Measurements from ENCODE around the gene MARCHF2. TPM values are rescaled to one million over a fixed set of nuclear protein-coding genes. Genes with fewer than 3 reads are reported as not detected.

MARCHF2 gene
- total and polyA plus RNA-seq, 9 of the 15 experiments (the other 6 are each of a cell fraction or from before 2014, with no cell fraction given) = 0.39 to 6.4 (median 2.2) TPM

DNA sequence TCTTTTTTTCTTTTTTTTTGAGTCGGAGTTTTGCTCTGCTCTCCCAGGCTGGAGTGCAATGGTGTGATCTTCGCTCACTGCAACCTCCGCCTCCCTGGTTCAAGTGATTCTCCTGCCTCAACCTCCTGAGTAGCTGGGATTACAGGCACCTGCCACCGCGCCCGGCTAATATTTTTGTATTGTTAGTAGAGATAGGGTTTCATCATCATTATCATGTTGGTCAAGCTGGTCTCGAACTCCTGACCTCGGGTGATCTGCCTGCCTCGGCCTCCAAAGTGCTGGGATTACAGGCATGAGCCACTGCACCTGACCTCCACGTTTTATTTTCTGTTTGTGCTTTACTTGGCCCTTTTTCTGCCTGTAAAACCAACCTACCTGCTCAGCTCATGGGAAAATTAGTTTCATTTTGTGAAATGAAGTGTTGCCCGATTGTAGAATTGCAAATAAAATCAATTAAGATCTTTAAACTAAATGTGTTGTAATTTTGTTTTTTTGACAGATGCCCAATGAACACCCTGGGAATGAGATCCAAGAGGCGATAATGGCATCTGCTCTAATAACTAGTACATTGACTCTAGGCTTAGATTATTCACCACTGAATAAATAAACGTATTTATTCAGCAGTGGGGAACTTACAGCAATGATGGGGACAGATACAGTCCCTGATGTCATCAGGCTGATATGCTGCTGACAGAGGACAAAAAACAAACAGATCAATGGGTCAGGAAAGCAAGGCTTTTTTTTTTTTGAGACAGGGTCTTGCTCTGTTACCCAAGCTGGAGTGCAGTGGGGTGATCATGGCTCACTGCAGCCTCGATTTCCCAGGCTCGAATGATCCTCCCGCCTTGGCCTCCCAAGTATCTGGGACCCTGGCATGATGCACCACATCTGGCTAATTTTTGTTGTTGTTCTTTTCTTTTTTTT lies 25.2 kb upstream of the MARCHF2 start (continued):
- TF ChIP-seq, protein P1, sequence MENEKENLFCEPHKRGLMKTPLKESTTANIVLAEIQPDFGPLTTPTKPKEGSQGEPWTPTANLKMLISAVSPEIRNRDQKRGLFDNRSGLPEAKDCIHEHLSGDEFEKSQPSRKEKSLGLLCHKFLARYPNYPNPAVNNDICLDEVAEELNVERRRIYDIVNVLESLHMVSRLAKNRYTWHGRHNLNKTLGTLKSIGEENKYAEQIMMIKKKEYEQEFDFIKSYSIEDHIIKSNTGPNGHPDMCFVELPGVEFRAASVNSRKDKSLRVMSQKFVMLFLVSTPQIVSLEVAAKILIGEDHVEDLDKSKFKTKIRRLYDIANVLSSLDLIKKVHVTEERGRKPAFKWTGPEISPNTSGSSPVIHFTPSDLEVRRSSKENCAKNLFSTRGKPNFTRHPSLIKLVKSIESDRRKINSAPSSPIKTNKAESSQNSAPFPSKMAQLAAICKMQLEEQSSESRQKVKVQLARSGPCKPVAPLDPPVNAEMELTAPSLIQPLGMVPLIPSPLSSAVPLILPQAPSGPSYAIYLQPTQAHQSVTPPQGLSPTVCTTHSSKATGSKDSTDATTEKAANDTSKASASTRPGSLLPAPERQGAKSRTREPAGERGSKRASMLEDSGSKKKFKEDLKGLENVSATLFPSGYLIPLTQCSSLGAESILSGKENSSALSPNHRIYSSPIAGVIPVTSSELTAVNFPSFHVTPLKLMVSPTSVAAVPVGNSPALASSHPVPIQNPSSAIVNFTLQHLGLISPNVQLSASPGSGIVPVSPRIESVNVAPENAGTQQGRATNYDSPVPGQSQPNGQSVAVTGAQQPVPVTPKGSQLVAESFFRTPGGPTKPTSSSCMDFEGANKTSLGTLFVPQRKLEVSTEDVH (IDR thresholded peaks at IDR 0.05; ENCODE audit: low read depth, partially characterized antibody) = no peak
- TF ChIP-seq NR0B1 (IDR thresholded peaks at IDR 0.05; ENCODE audit: partially characterized antibody) = no peak
- peak; percentile 24; the same call in 1 of the 2 replicates for TF ChIP-seq CC2D1A (IDR thresholded peaks at IDR 0.05)
- TF ChIP-seq SPI1 (IDR thresholded peaks at IDR 0.05; ENCODE audit: borderline replicate concordance, low read depth, low read length) = no peak
- peak; percentile 31; the same call in 1 of the 2 replicates for TF ChIP-seq TEAD4 (IDR thresholded peaks at IDR 0.05; ENCODE audit: low read length)
- no peak for TF ChIP-seq TEAD4 (CRISPR knock-in tag; IDR thresholded peaks at IDR 0.05; ENCODE audit: borderline replicate concordance)
- no peak for TF ChIP-seq TRIM25 (IDR thresholded peaks at IDR 0.05; ENCODE audit: borderline replicate concordance)
- no peak for TF ChIP-seq ZNF324 (CRISPR knock-in tag; IDR thresholded peaks at IDR 0.05)
- TF ChIP-seq, protein P2, sequence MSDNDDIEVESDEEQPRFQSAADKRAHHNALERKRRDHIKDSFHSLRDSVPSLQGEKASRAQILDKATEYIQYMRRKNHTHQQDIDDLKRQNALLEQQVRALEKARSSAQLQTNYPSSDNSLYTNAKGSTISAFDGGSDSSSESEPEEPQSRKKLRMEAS (CRISPR knock-in tag; IDR thresholded peaks at IDR 0.05) = no peak
- peak; percentile 87 for TF ChIP-seq ARID1B (IDR thresholded peaks at IDR 0.05)
- TF ChIP-seq FOXJ3 (CRISPR knock-in tag; IDR thresholded peaks at IDR 0.05) = no peak
- no peak for TF ChIP-seq SAFB2 (IDR thresholded peaks at IDR 0.05; ENCODE audit: borderline replicate concordance, low read depth, low read length, severe bottlenecking)
- no peak for TF ChIP-seq RBM17 (IDR thresholded peaks at IDR 0.05; ENCODE audit: borderline replicate concordance, low read depth, low read length)
- TF ChIP-seq HDAC6 (IDR thresholded peaks at IDR 0.05; ENCODE audit: low read depth, low read length) = no peak
- TF ChIP-seq, protein P3, sequence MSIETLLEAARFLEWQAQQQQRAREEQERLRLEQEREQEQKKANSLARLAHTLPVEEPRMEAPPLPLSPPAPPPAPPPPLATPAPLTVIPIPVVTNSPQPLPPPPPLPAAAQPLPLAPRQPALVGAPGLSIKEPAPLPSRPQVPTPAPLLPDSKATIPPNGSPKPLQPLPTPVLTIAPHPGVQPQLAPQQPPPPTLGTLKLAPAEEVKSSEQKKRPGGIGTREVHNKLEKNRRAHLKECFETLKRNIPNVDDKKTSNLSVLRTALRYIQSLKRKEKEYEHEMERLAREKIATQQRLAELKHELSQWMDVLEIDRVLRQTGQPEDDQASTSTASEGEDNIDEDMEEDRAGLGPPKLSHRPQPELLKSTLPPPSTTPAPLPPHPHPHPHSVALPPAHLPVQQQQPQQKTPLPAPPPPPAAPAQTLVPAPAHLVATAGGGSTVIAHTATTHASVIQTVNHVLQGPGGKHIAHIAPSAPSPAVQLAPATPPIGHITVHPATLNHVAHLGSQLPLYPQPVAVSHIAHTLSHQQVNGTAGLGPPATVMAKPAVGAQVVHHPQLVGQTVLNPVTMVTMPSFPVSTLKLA (conservative IDR thresholded peaks at IDR 0.05) = no peak
- TF ChIP-seq BCOR (IDR thresholded peaks at IDR 0.05) = 0 out of 2 replicates have a peak, but pooled peaks have one; percentile 36
- TF ChIP-seq CHCHD3 (CRISPR knock-in tag; IDR thresholded peaks at IDR 0.05) = no peak
- no peak for TF ChIP-seq POLR2G (IDR thresholded peaks at IDR 0.05; ENCODE audit: low read depth, low read length)
